SKM-1 treated with dmso at 0.1 percent for 144 hours (cell line): ENCODE measurements around the gene SLC27A5.
"Not testable (repeated sequence)": the region's sequence is repeated elsewhere in the genome, so short reads cannot be mapped to it uniquely, and the experiment has no call there.

ENCODE experiments used
- DNase-seq: peaks from one replicate; lab custom pipeline; 2025; ENCODE audit not compliant: unreplicated experiment; lab: John Stamatoyannopoulos, UW

The SLC27A5 gene

GRCh38 chr19:58551123-58551497 is 39.3 kb upstream of the SLC27A5 start:
- DNase-seq, result no peak

GRCh38 chr19:58550362-58551122 is 38.8 kb upstream of the SLC27A5 start:
- DNase-seq, result no peak

GRCh38 chr19:58549664-58550361 is 38.0 kb upstream of the SLC27A5 start:
- no peak for DNase-seq

- no peak for DNase-seq
These were observed 37.3 kb upstream of the SLC27A5 start for GRCh38 chr19:58548859-58549663.

GRCh38 chr19:58547323-58548312 is 35.8 kb upstream of the SLC27A5 start:
- no peak for DNase-seq

GRCh38 chr19:58546019-58546530 is 34.3 kb upstream of the SLC27A5 start:
- no peak for DNase-seq

- DNase-seq, result no peak
These were observed 33.7 kb upstream of the SLC27A5 start for GRCh38 chr19:58545286-58546018.

- no peak for DNase-seq
These were observed 32.9 kb upstream of the SLC27A5 start for GRCh38 chr19:58544591-58545285.

- no peak for DNase-seq
These were observed 32.2 kb upstream of the SLC27A5 start, which contains the start of gene TRIM28 for GRCh38 chr19:58543826-58544590. TRIM28 (plus strand) TSS chr19:58544064; CDS start chr19:58544758, 694 bp downstream.

- not testable (repeated sequence) for DNase-seq
These were observed 31.0 kb upstream of the SLC27A5 start for GRCh38 chr19:58542641-58543372.

- DNase-seq, result not testable (repeated sequence)
These were observed 27.4 kb upstream of the SLC27A5 start for GRCh38 chr19:58539169-58539559.

- DNase-seq, result no peak
These were observed 26.7 kb upstream of the SLC27A5 start for GRCh38 chr19:58538257-58539168.

GRCh38 chr19:58536852-58537798 is 25.3 kb upstream of the SLC27A5 start:
- no peak for DNase-seq

GRCh38 chr19:58535857-58536256 is 24.1 kb upstream of the SLC27A5 start:
- DNase-seq, result no peak
